Stimulated activated CD4-positive, alpha-beta T cell treated with anti-CD3 and anti-CD28 coated beads, Interleukin-1b, Interleukin-23, amount 100 ng/mL, for 48 hours (primary cell): ENCODE results near the gene FBXO17.
"Not testable (repeated sequence)": the region's sequence is repeated elsewhere in the genome, so short reads cannot be mapped to it uniquely, and the experiment has no call there.

Experiments
- DNase-seq: peaks from one replicate; pipeline ENCODE4 v3.0.0-alpha.2; 2020

Gene FBXO17

GRCh38 chr19:38975214-38975860, at the start of gene FBXO17:
Gene FBXO17, minus strand, starts transcription at chr19:38975742. Its CDS starts 25,423 bp downstream, at chr19:38950319.
- no peak for DNase-seq

- DNase-seq: no peak
Observed at GRCh38 chr19:39024875-39025641, 49.5 kb upstream of the FBXO17 start.

- DNase-seq: no peak
Observed at GRCh38 chr19:39021063-39021462, 45.5 kb upstream of the FBXO17 start.

- DNase-seq: no peak
Observed at GRCh38 chr19:39017646-39018045, 42.1 kb upstream of the FBXO17 start.

- DNase-seq: no peak
Observed at GRCh38 chr19:39017026-39017425, 41.5 kb upstream of the FBXO17 start.

GRCh38 chr19:39014037-39014436, 38.5 kb upstream of the FBXO17 start:
- DNase-seq: no peak

- DNase-seq: no peak
Observed at GRCh38 chr19:39009001-39009400, 33.5 kb upstream of the FBXO17 start.

GRCh38 chr19:39008137-39008536, 32.6 kb upstream of the FBXO17 start:
- DNase-seq: no peak

GRCh38 chr19:39007096-39007495, 31.6 kb upstream of the FBXO17 start:
- no peak for DNase-seq

- DNase-seq: no peak
Observed at GRCh38 chr19:39004403-39004802, 28.9 kb upstream of the FBXO17 start.

- DNase-seq: no peak
Observed at GRCh38 chr19:39003796-39004195, 28.3 kb upstream of the FBXO17 start.

- no peak for DNase-seq
Observed at GRCh38 chr19:39003188-39003587, 27.6 kb upstream of the FBXO17 start.

- DNase-seq: no peak
Observed at GRCh38 chr19:39001041-39001440, 25.5 kb upstream of the FBXO17 start.

GRCh38 chr19:38997576-38997975, 22.0 kb upstream of the FBXO17 start:
- not testable (repeated sequence) for DNase-seq

- DNase-seq: no peak
Observed at GRCh38 chr19:38993271-38993670, 17.7 kb upstream of the FBXO17 start.

- no peak for DNase-seq
Observed at GRCh38 chr19:38990949-38991697, 15.6 kb upstream of the FBXO17 start.

- not testable (repeated sequence) for DNase-seq
Observed at GRCh38 chr19:38989614-38990013, 14.1 kb upstream of the FBXO17 start.

- DNase-seq: no peak
Observed at GRCh38 chr19:38989066-38989605, 13.6 kb upstream of the FBXO17 start.

GRCh38 chr19:38988627-38989026, 13.1 kb upstream of the FBXO17 start:
- DNase-seq: not testable (repeated sequence)

- not testable (repeated sequence) for DNase-seq
Observed at GRCh38 chr19:38987745-38988144, 12.2 kb upstream of the FBXO17 start.

- DNase-seq: no peak
Observed at GRCh38 chr19:38985262-38985661, 9.7 kb upstream of the FBXO17 start.

- DNase-seq: no peak
Observed at GRCh38 chr19:38980583-38981374, 5.2 kb upstream of the FBXO17 start.

- no peak for DNase-seq
Observed at GRCh38 chr19:38979812-38980211, 4.3 kb upstream of the FBXO17 start.
